HCT116 (cell line): Measurements from ENCODE around the gene GALNS. TPM values are rescaled to one million over a fixed set of nuclear protein-coding genes. Genes with fewer than 3 reads are reported as not detected.

Source experiments
- ATAC-seq: fragments of 200-7000 bp; cut with Tn5 transposase; 2 replicates; pipeline ENCODE4 v1.9.1; 2020; ENCODE audit warnings: mild to moderate bottlenecking, moderate library complexity
- BruUV-seq: library from RNA; stranded (reverse); fragments of 400-500 nt; replicated peaks from 2 replicates; lab custom pipeline; 2021; lab: Mats Ljungman, UMichigan
- CTCF ChIA-PET: fragments of 300-600 bp; sonication (Branson Sonifier 250); formaldehyde crosslinking; loops from one replicate; lab custom pipeline; 2021; ENCODE audit warnings: antibody characterized with exemption; lab: Charles Lee
- POLR2A ChIA-PET: fragments of 300-600, 350-600 bp; sonication (Branson Sonifier 250); formaldehyde crosslinking; loops from one replicate; lab custom pipeline; 2021; ENCODE audit warnings: antibody characterized with exemption; lab: Charles Lee
- RAD21 ChIA-PET, 2 experiments: fragments of 300-600 bp; sonication (Branson Sonifier 250); formaldehyde crosslinking; loops; one replicate each; lab custom pipeline; 2023; ENCODE audit warnings: low total read pairs in 2 of 2; ENCODE audit not compliant: uncharacterized antibody in 2 of 2, unreplicated experiment in 2 of 2, low non-redundant PET in 1 of 2; lab: Charles Lee
- DNase-seq: peaks from one replicate; pipeline ENCODE4 v3.0.0-alpha.2; 2010; ENCODE audit warnings: low read depth, low spot score
- H2AFZ ChIP-seq: fragments of 200-600 bp; shearing (Covaris generic), sonication (generic); 2 replicates; pipeline ENCODE4 v1.6.1; 2017; ENCODE audit warnings: low read depth, mixed run types, mixed read lengths, antibody characterized with exemption, low read length; ENCODE audit not compliant: poor library complexity, severe bottlenecking
- H3K27ac ChIP-seq: 2 replicates; pipeline ENCODE4 v1.5.1; 2012; ENCODE audit warnings: low read depth, low read length
- H3K27me3 ChIP-seq: fragments of 200-600 bp; sonication (generic); 2 replicates; pipeline ENCODE4 v1.6.1; 2016; ENCODE audit warnings: mixed run types, low read length, mixed read lengths; ENCODE audit not compliant: insufficient read depth
- H3K36me3 ChIP-seq, 2 experiments: fragments of 200-500 bp in 1 of 2; fragments of 200-600 bp in 1 of 2; sonication (Bioruptor generic) in 1 of 2; sonication (generic) in 1 of 2; 2 replicates each; pipeline versions ENCODE4 v1.5.1 to v1.6.1; 2014 to 2016; ENCODE audit warnings: low read length in 2 of 2, inconsistent platforms in 1 of 2, mixed read lengths in 1 of 2, mixed run types in 1 of 2; ENCODE audit not compliant: insufficient read depth in 2 of 2, control insufficient read depth in 1 of 2
- H3K4me1 ChIP-seq, 2 experiments: fragments of 200-600 bp in 1 of 2; sonication (generic) in 1 of 2; 2 replicates each; pipeline versions ENCODE4 v1.5.1 to v1.6.1; 2012 to 2017; ENCODE audit warnings: low read length in 2 of 2, inconsistent platforms in 1 of 2, mild to moderate bottlenecking in 1 of 2, mixed read lengths in 1 of 2, mixed run types in 1 of 2, moderate library complexity in 1 of 2; ENCODE audit not compliant: insufficient read depth in 2 of 2, control insufficient read depth in 1 of 2
- H3K4me2 ChIP-seq: fragments of 200-600 bp; sonication (generic); 2 replicates; pipeline ENCODE4 v1.6.1; 2017; ENCODE audit warnings: mixed run types, low read length, mixed read lengths
- H3K4me3 ChIP-seq, 2 experiments: fragments of 200-600 bp in 1 of 2; sonication (generic) in 1 of 2; replicated peaks in 1 of 2; 2 replicates each; pipeline ENCODE4 v1.5.1; 2011 to 2016; ENCODE audit warnings: low read length in 2 of 2, control low read depth in 1 of 2, low read depth in 1 of 2, mild to moderate bottlenecking in 1 of 2, mixed read lengths in 1 of 2, mixed run types in 1 of 2
- H3K79me2 ChIP-seq: fragments of 200-600 bp; sonication (generic); 2 replicates; pipeline ENCODE4 v1.6.1; 2017; ENCODE audit warnings: mild to moderate bottlenecking, mixed run types, low read length, moderate library complexity, mixed read lengths; ENCODE audit not compliant: insufficient read depth
- H3K9ac ChIP-seq: fragments of 200-600 bp; sonication (generic); 2 replicates; pipeline ENCODE4 v1.6.1; 2016; ENCODE audit warnings: low read length, mixed read lengths
- H3K9me2 ChIP-seq: fragments of 200-600 bp; sonication (generic), shearing (Covaris generic); 2 replicates; pipeline ENCODE4 v1.6.1; 2017; ENCODE audit warnings: mixed run types, mild to moderate bottlenecking, moderate library complexity; ENCODE audit not compliant: insufficient read depth
- H3K9me3 ChIP-seq, 2 experiments: fragments of 200-500 bp in 1 of 2; fragments of 200-600 bp in 1 of 2; sonication (Bioruptor generic) in 1 of 2; sonication (generic) in 1 of 2; 2 replicates each; pipeline ENCODE4 v1.6.1; 2014 to 2017; ENCODE audit warnings: low read length in 2 of 2, mixed read lengths in 2 of 2, inconsistent platforms in 1 of 2, low read depth in 1 of 2, mild to moderate bottlenecking in 1 of 2, mixed run types in 1 of 2, moderate library complexity in 1 of 2; ENCODE audit not compliant: control insufficient read depth in 1 of 2, insufficient read depth in 1 of 2
- H4K20me1 ChIP-seq: fragments of 200-600 bp; sonication (generic), shearing (Covaris generic); 2 replicates; pipeline ENCODE4 v1.6.1; 2017; ENCODE audit warnings: mixed run types, mild to moderate bottlenecking, moderate library complexity; ENCODE audit not compliant: insufficient read depth
- CBX3 ChIP-seq: IDR thresholded peaks from 2 replicates; pipeline ENCODE4 v1.6.1; 2012; ENCODE audit warnings: low read depth
- CEBPB ChIP-seq: IDR thresholded peaks from 2 replicates; pipeline ENCODE4 v1.6.1; 2012; ENCODE audit warnings: low read depth
- CTCF ChIP-seq, 3 experiments: fragments of 200-600 bp in 1 of 3; sonication (generic) in 1 of 3; IDR thresholded peaks in 2 of 3; conservative IDR thresholded peaks in 1 of 3; 2 replicates each; pipeline ENCODE4 v1.5.1; 2012 to 2017; ENCODE audit warnings: low read depth in 2 of 3, low read length in 2 of 3, antibody characterized with exemption in 1 of 3, borderline replicate concordance in 1 of 3, control low read depth in 1 of 3, mild to moderate bottlenecking in 1 of 3, mixed read lengths in 1 of 3, mixed run types in 1 of 3, moderate library complexity in 1 of 3; ENCODE audit not compliant: insufficient read depth in 1 of 3
- ELF1 ChIP-seq: IDR thresholded peaks from 2 replicates; pipeline ENCODE4 v1.6.1; 2012; ENCODE audit warnings: low read depth, borderline replicate concordance
- EZH2 ChIP-seq: fragments of 200-600 bp; sonication (generic); IDR thresholded peaks from 2 replicates; pipeline ENCODE4 v1.6.1; 2017; ENCODE audit warnings: antibody characterized with exemption, mixed run types
- EZH2phosphoT487 ChIP-seq: fragments of 200-600 bp; IDR thresholded peaks from 2 replicates; pipeline ENCODE4 v1.6.1; 2018; ENCODE audit warnings: antibody characterized with exemption, borderline replicate concordance
- POLR2A ChIP-seq: IDR thresholded peaks from 2 replicates; pipeline ENCODE4 v1.7.0; 2011; ENCODE audit warnings: borderline replicate concordance; ENCODE audit not compliant: insufficient read depth, insufficient read length; ENCODE audit errors: extremely low read depth
- RAD21 ChIP-seq: IDR thresholded peaks from 2 replicates; pipeline ENCODE4 v1.6.1; 2012; ENCODE audit warnings: low read depth, mild to moderate bottlenecking
- REST ChIP-seq: IDR thresholded peaks from 2 replicates; pipeline ENCODE4 v1.6.1; 2012; ENCODE audit warnings: low read depth
- SP1 ChIP-seq: IDR thresholded peaks from 2 replicates; pipeline ENCODE4 v1.6.1; 2012; ENCODE audit warnings: low read depth
- SRF ChIP-seq: IDR thresholded peaks from 2 replicates; pipeline ENCODE4 v1.6.1; 2012; ENCODE audit warnings: low read depth
- TCF7L2 ChIP-seq: IDR thresholded peaks from 2 replicates; pipeline ENCODE4 v1.7.0; 2011; ENCODE audit warnings: borderline replicate concordance, inconsistent platforms; ENCODE audit not compliant: insufficient read depth, insufficient read length; ENCODE audit errors: extremely low read depth
- ZBTB33 ChIP-seq: IDR thresholded peaks from 2 replicates; pipeline ENCODE4 v1.6.1; 2011; ENCODE audit warnings: mild to moderate bottlenecking, low read length, moderate library complexity; ENCODE audit not compliant: insufficient replicate concordance; ENCODE audit errors: extremely low read depth
- intact Hi-C: fragments of 100-400 bp; cut with micrococcal nuclease; formaldehyde crosslinking; loops from 2 replicates; pipeline ENCODE4 v1.10.0; 2022
- total RNA-seq: library from RNA; stranded (reverse); gene quantifications from one replicate; pipeline ENCODE4 v1.2.1, GENCODE V29; 2021; ENCODE audit not compliant: unreplicated experiment

GALNS gene
- total RNA-seq, 1 experiment from 2014 or later, result 44.6 TPM

- TF ChIP-seq TCF7L2, result no peak
- TF ChIP-seq, all 23 proteins: peak for 0
Observed at GRCh38 chr16:88793251-88793954, 63.3 kb downstream of the GALNS start (continued).

GRCh38 chr16:88792668-88793250, 64.0 kb downstream of the GALNS start:
- Histone ChIP-seq H3K36me3 (no peaks in the 10 kb centered on the region), H3K4me1 (peaks cover 3 to 11% of the 10 kb centered on the region in 2 experiments; a peak in 2 of 4 replicates), H4K20me1 (no peaks in the 10 kb centered on the region), H2AFZ (no peak overlapping the region), H3K9me2 (no peaks in the 10 kb centered on the region), H3K79me2 (no peaks in the 10 kb centered on the region), H3K27me3 (no peaks in the 10 kb centered on the region), H3K4me2 (no peak overlapping the region), H3K27ac (no peak overlapping the region), H3K4me3 (no peak overlapping the region), H3K9me3 (no peaks in the 10 kb centered on the region), H3K9ac (no peak overlapping the region)
- DNase-seq (no peak), ATAC-seq (no peak)
- TF ChIP-seq POLR2A (no peak), ZBTB33 (no peak), SP1 (no peak), EZH2 (no peak), CEBPB (no peak), CTCF (IDR thresholded peaks at IDR 0.05 in 2 of 3, conservative IDR thresholded peaks at IDR 0.05 in 1 of 3; ENCODE audit: borderline replicate concordance in 1 of 3, insufficient read depth in 1 of 3, low read depth in 2 of 3, low read length in 2 of 3) (no peak), CBX3 (no peak), REST (no peak), RAD21 (no peak), ELF1 (no peak), SRF (no peak), EZH2phosphoT487 (no peak)
- POLR2A ChIA-PET, result interaction anchor here (0.9 to 1.6 kb wide), 2 partner anchors 8 to 10 kb away, joined by 4 read pairs; no protein-coding TSS in a partner anchor
- intact Hi-C loops, result no loop called here
- no TSS peak for BruUV-seq
- CTCF ChIA-PET, result interaction anchor here (2.8 kb wide), 1 partner anchor 55 kb away, joined by 10 read pairs; no protein-coding TSS in a partner anchor
- RAD21 ChIA-PET, result interaction anchor here in 1 of 2 experiments (0.6 kb wide), 1 partner anchor 156 kb away, joined by 3 read pairs; no protein-coding TSS in a partner anchor
